ENCODE results near the gene MAP3K5.

The MAP3K5 gene

DNA sequence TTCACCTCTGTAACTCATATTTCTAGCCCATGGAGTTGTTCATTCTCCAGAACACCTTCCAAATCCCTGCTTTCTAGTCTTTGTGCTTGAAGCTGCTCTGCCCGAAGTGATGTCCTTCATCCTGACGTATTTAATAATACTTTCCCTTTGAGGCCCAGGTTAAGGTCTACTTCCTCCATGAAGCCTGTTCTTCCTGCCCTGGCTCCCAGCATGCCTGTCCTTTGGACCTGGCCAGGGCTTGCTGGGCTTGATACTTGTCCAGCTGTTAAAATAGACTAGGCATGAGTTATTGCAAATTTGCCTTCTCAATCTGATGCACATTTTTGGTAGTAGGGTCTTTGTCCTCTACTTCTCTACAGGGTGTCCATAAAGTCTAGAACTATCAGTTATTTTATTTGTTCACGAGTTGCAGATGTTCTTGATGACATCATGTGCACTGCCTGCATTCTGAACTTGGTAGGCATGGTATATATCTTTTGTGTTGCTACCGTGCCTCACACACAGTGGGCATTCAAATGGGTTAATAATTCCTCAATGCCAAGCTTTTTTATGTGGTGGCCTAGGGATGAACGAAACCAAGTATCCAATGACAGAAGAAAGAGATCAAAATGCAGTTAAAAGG, 239.0 kb downstream of the MAP3K5 start:
- no peak for DNase-seq

GRCh38 chr6:136552054-136552453, 240.2 kb downstream of the MAP3K5 start:
- no peak for DNase-seq

DNA sequence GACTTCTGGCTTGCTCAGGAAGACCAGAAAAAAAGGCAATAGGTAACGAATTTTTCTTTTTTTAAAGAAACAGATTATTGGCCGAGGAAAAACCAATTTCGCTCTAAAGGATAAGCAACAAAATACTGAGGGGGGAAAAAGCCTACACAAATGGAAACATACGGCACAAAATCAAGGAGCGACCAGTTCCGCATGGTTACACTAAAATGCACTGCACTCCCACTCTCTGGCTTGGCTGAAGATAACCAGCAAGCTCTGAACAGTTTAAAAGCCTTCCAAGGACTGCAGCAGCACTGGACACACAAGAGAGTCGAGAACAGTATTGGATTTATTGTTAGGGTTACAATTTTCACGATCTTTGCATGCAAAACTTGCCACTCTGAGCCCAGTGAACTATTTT, 241.2 kb downstream of the MAP3K5 start:
- DNase-seq: no peak

- peak; percentile 42 for DNase-seq
These were observed 241.8 kb downstream of the MAP3K5 start, which contains the start of gene MAP7 for GRCh38 chr6:136550330-136551071. TSS of gene MAP7 (minus strand) at chr6:136550422. CDS start at chr6:136550408, 14 bp downstream.

GRCh38 chr6:136550045-136550329, 242.3 kb downstream of the MAP3K5 start:
- peak; percentile 23 for DNase-seq

DNA sequence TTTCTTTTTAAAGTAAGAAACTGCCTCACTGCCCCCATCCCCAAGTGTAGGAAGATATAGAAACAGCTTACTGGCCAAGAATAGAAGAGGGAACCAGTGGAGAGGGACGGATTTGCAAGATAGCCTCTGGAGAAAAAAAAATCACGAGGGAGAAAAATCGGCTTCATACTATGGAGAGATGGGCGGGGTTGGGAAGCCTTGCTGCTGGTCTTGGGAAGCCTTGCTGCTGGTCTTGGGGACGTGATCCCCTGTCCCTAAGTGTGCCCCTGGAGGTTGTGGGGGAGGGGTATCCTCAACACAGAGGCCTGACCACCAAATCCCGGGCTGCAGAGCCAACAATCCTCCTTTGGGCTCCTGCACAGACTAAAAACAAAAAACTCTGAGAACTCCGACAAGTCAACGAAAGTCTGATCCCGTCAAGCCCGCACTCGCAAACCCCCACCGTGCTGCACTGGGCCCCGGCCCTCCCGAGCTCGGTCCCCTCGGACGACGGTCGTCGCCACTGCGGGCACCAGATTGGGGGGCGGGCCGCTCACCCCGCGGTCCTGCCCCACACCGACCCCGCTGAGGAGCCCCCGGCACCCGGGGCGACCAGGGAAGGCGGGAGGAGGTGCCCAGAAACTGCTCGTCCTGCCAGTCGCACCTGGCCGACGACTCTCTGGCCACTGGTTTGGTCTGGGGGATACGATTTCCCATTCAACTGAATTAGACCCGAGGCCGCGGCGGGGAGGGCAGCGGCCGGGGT, 242.8 kb downstream of the MAP3K5 start:
- peak; percentile 17 for DNase-seq

- no peak for DNase-seq
These were observed 243.5 kb downstream of the MAP3K5 start for GRCh38 chr6:136548582-136549299.

GRCh38 chr6:136547871-136548270, 244.4 kb downstream of the MAP3K5 start:
- DNase-seq: no peak

- peak; percentile 47 for DNase-seq
These were observed 244.9 kb downstream of the MAP3K5 start for GRCh38 chr6:136547336-136547735.

- DNase-seq: no peak
These were observed 245.9 kb downstream of the MAP3K5 start for GRCh38 chr6:136546331-136546730.

DNA sequence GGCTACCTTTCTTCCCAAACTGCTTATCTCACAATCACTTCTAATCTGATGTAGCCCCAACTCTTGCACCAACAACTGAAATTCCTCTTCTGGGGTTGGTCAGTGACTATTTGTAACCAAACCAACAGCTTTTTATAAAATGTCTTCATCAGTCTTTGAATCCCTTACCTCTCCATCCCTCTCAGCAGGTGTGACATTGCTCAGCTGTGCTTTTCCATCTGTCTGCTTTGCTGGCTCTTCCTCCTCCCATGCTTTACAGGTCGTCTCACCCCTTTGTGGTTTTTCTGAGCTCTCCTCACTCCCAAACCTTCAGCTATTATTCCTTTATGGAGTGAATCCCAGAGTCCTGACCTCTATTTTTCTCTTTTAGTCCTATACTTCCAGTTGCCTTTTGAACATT, 248.0 kb downstream of the MAP3K5 start:
- no peak for DNase-seq

DNA sequence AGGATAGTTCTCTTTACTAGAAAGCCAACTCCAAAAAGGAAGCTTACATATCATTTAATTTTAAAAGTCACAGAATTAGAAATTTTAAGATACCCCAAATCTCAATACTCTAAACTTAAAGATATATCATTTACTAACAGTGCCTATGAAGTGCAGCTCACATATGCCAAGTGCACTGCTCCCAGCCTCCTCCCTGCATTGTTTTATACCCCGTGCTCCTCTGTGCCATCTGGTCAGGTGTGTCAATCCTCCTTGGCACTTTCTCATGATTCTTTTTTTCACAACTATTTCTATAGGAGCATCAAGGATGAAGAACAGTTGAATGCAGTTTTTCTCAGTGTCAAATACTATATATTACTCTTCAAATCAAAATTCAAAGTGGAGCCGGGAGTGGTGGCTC, 250.9 kb downstream of the MAP3K5 start:
- DNase-seq: no peak

- DNase-seq: no peak
These were observed 252.2 kb downstream of the MAP3K5 start for GRCh38 chr6:136539967-136540652.

DNA sequence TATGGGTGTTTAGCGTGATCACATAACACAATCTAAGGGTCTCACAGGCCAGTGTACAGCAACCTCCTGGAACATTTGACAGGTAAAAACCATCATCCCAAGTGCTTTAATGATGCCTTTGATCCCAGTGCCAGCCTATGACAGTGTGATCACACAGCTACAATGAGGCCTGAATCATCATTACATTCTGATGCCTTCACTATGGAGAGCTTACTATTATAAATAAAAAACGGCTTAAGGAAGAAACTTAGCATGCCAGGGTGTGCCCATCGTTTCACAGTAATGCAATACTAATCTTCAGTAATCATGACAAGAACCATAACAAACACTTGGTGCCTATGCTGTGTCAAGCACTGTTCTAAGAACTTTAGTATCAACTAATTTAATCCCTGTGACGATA, 253.4 kb downstream of the MAP3K5 start:
- DNase-seq: no peak

DNA sequence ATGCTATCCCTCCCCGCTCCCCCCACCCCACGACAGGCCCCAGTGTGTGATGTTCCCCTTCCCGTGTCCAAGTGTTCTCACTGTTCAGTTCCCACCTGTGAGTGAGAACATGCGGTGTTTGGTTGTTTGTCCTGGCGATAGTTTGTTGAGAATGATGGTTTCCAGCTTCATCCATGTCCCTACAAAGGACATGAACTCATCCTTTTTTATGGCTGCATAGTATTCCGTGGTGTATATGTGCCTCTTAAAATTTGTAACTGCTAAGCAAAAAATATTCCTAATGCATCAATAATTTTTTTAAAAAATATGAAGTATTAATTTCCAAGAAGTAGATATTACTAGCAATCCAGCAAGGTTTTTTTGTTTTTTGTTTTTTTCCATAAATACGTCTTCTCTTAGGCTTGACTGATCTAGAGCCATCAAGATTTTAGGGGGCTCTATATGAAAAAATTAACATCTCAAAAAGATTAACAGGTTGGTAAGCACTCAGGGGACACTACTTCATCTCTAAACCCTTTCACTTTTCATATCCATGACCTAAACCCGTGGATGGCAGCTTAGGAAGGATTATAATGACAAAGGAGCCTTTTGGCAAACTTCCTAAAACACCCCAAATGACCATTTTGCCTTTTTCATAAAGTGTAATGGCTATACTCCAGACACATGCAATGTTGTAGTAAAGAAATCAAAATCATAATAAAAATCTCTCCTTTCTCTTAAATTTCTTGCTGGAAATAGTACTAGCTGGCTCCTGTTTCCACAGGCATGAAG, 256.2 kb downstream of the MAP3K5 start:
- no peak for DNase-seq

DNA sequence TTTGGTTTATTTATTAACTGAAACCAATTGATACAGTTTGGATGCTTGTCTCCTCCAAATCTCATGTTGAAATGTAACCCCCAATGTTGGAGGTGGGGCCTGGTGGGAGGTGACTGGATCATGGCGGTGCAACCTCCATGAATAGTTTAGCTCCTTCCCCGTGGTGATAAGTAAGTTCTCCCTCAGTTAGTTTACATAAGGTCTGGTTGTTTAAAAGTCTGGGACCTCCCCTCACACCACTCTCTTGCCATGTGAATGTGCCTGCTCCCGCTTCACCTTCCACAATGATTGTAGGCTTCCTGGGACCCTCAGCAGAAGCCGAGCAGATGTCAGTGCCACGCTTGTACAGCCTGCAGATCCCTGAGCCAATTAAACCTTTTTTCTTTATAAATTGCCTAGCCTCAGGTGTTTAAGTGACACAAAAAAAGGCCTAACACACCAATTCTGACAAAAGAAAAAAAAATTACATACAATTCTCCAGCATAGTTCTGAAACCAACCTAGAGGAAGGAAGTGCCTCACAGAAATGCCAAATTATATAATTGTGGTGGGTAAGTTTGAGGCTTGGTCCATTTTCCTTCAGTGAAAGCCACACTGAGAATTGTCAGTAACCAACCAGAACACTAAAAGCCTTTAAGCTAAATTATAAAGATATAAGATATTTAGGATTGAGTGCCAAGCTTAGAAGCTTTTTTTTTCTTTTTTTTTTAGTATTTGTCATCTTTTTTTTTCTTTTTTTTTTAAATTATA, 257.1 kb downstream of the MAP3K5 start:
- no peak for DNase-seq

DNA sequence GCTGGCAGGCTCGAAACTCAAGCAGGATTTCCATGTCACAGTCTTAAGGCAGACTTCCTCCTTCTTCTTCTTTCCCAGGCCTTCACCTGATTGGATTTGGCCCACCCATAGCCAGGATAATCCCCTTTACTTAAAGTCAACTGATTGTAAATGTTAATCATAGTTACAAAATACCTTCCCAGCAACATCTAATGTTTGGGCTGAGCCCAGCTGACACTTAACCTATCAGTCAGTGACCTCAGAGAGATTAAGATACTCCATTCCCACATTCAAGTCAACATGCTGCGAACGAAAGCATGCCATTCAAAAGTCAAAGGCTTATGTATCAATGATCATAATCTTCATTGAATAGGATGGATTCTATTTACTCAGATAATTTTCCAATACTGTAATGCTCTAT, 258.0 kb downstream of the MAP3K5 start:
- no peak for DNase-seq

DNA sequence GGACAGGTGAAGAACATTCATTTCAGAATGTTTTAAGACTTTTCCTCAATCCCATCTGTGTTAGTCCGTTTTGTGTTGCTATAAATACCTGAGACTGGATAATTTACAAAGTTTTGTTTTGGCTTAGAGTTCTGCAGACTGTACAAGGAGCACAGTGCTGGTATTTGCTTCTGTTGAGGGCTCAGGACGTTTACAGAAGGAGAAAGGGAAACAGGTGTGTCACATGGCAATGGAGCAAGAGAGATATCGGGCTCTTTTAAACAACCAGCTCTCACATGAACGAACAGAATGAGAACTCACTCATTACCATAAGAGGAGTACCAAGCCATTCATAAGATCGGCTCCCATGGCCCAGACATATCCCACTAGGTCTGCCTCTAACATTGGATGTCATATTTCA, 258.8 kb downstream of the MAP3K5 start:
- DNase-seq: no peak

GRCh38 chr6:136532030-136532429, 260.2 kb downstream of the MAP3K5 start:
- no peak for DNase-seq

DNA sequence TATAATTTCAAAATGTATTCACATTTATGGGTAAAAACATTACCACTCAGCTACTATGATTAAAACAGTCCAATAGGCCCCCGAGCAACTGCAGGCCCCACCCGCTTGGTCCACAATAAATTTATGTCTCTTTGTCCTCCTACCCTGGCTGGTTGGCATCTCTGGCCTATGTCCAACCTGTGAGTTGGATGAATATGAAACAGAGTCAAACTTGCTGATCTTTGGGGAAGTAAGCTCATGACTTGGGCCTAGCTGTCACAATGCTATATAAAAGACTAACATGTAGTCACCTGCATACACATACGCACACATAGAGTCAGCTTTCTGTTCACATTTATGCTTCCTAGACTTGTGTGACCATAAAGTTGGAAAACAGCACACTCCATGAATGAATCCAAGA, 262.6 kb downstream of the MAP3K5 start:
- DNase-seq: no peak

DNA sequence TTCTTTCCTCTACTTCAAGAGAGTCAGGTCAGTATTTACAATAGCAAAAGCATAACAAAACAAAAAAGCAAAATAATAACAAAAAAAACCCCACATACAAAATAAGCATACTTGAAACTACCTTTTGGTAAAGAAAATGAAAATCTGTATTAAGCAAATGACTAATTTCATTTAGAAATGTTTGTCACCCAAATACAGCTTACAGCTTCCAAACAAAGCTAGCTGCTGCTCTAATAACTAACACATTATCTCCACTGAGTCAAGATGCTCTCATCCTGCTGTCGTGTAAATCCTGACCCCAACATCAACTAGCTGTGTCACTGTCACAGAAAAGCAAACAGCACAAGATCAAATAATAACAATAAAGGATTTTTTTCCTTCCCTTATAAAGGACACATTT, 263.8 kb downstream of the MAP3K5 start:
- DNase-seq: no peak

All from inflammatory macrophage treated with lipopolysaccharide for 4 hours (primary cell).